Mesothelial cell of epicardium (in vitro differentiated cells): ENCODE measurements around the gene AFF3. TPM values are rescaled to one million over a fixed set of nuclear protein-coding genes. Genes with fewer than 3 reads are reported as not detected.
A peak's percentile ranks its signal among the peaks of the same experiment; 100 is the strongest.

Experiments
- DNase-seq, 2 experiments: peaks; one replicate each; pipeline ENCODE4 v3.0.0; 2021; ENCODE audit warnings: low spot score in 2 of 2; ENCODE audit not compliant: unreplicated experiment in 2 of 2
- H3K27ac Mint-ChIP-seq: 2 replicates; pipeline ENCODE4 v1.8.0; 2021; ENCODE audit warnings: mixed read lengths
- H3K27me3 Mint-ChIP-seq: 2 replicates; pipeline ENCODE4 v1.8.0; 2021; ENCODE audit warnings: low read depth, mixed read lengths
- H3K36me3 Mint-ChIP-seq: 2 replicates; pipeline ENCODE4 v1.8.0; 2021; ENCODE audit warnings: mixed read lengths
- H3K4me1 Mint-ChIP-seq: 2 replicates; pipeline ENCODE4 v1.8.0; 2021; ENCODE audit warnings: mixed read lengths
- H3K4me3 Mint-ChIP-seq: 2 replicates; pipeline ENCODE4 v1.8.0; 2021; ENCODE audit warnings: mild to moderate bottlenecking, moderate library complexity, mixed read lengths
- H3K9me3 Mint-ChIP-seq: 2 replicates; pipeline ENCODE4 v1.8.0; 2021; ENCODE audit warnings: mixed read lengths
- CTCF ChIP-seq: fragments of 200-600 bp; sonication (generic); IDR thresholded peaks from one replicate; pipeline ENCODE4 v1.5.0; 2021; ENCODE audit warnings: antibody characterized with exemption; ENCODE audit not compliant: unreplicated experiment
- total RNA-seq: library from RNA; stranded (reverse); gene quantifications from 3 replicates; pipeline ENCODE4 v1.2.1, GENCODE V29; 2021

Gene AFF3
- total RNA-seq, 1 donor from 2014 or later, result 14.4 TPM

- H3K4me3 Mint-ChIP-seq, result no peak overlapping the region
- H3K27ac Mint-ChIP-seq, result peak overlapping the region; percentile 92
- DNase-seq, result no peak
- no peak for TF ChIP-seq CTCF
- no peaks in the 10 kb centered on the region for H3K9me3 Mint-ChIP-seq
- no peaks in the 10 kb centered on the region for H3K36me3 Mint-ChIP-seq
- H3K4me1 Mint-ChIP-seq, result peaks cover 48% of the 10 kb centered on the region
- no peaks in the 10 kb centered on the region for H3K27me3 Mint-ChIP-seq
These were observed 431.2 kb downstream of the AFF3 start for GRCh38 chr2:99711144-99711543.

- no peaks in the 10 kb centered on the region for H3K9me3 Mint-ChIP-seq
- H3K4me1 Mint-ChIP-seq, result peaks cover 48% of the 10 kb centered on the region
- H3K4me3 Mint-ChIP-seq, result no peak overlapping the region
- TF ChIP-seq CTCF, result no peak
- H3K27ac Mint-ChIP-seq, result peak overlapping the region; percentile 92
- H3K27me3 Mint-ChIP-seq, result no peaks in the 10 kb centered on the region
- no peaks in the 10 kb centered on the region for H3K36me3 Mint-ChIP-seq
- DNase-seq, result no peak
These were observed 431.7 kb downstream of the AFF3 start for GRCh38 chr2:99710721-99711120.

GRCh38 chr2:99709229-99709628 is 433.2 kb downstream of the AFF3 start:
- Mint-ChIP-seq H3K4me3 (no peak overlapping the region), H3K9me3 (peaks cover 4% of the 10 kb centered on the region), H3K4me1 (peaks cover 54% of the 10 kb centered on the region), H3K27me3 (no peaks in the 10 kb centered on the region), H3K36me3 (no peaks in the 10 kb centered on the region), H3K27ac (no peak overlapping the region)
- TF ChIP-seq CTCF, result no peak
- no peak for DNase-seq

GRCh38 chr2:99708231-99708630 is 434.2 kb downstream of the AFF3 start:
- Mint-ChIP-seq H3K27ac (peak overlapping the region; percentile 76), H3K4me1 (peaks cover 54% of the 10 kb centered on the region), H3K9me3 (peaks cover 4% of the 10 kb centered on the region), H3K27me3 (no peaks in the 10 kb centered on the region), H3K36me3 (no peaks in the 10 kb centered on the region), H3K4me3 (no peak overlapping the region)
- no peak for DNase-seq
- no peak for TF ChIP-seq CTCF

GRCh38 chr2:99707592-99707991 is 434.8 kb downstream of the AFF3 start:
- Mint-ChIP-seq H3K36me3 (no peaks in the 10 kb centered on the region), H3K9me3 (peaks cover 4% of the 10 kb centered on the region), H3K4me3 (no peak overlapping the region), H3K27me3 (no peaks in the 10 kb centered on the region), H3K27ac (peak overlapping the region; percentile 76), H3K4me1 (peaks cover 54% of the 10 kb centered on the region)
- no peak for DNase-seq
- no peak for TF ChIP-seq CTCF

- Mint-ChIP-seq H3K27ac (peak overlapping the region; percentile 76), H3K4me1 (peaks cover 54% of the 10 kb centered on the region), H3K9me3 (peaks cover 4% of the 10 kb centered on the region), H3K36me3 (no peaks in the 10 kb centered on the region), H3K27me3 (no peaks in the 10 kb centered on the region), H3K4me3 (no peak overlapping the region)
- TF ChIP-seq CTCF, result no peak
- no peak for DNase-seq
These were observed 435.7 kb downstream of the AFF3 start for GRCh38 chr2:99706735-99707134.
